Upper lobe of right lung (tissue), 1 donor: ENCODE measurements around the gene PML. TPM values are rescaled to one million over a fixed set of nuclear protein-coding genes. Genes with fewer than 3 reads are reported as not detected.

Source experiments
- ATAC-seq: fragments of 200-7000 bp; cut with Tn5 transposase; one replicate; pipeline ENCODE4 v1.9.1; 2020; ENCODE audit warnings: mild to moderate bottlenecking, moderate library complexity
- DNase-seq: peaks from one replicate; pipeline ENCODE4 v3.0.0-alpha.2; 2020
- H3K27ac ChIP-seq: fragments of 200-600 bp; one replicate; pipeline ENCODE4 v1.8.0; 2022
- H3K27me3 ChIP-seq: fragments of 200-600 bp; one replicate; pipeline ENCODE4 v1.8.0; 2022; ENCODE audit warnings: mild to moderate bottlenecking
- H3K36me3 ChIP-seq: fragments of 200-600 bp; one replicate; pipeline ENCODE4 v1.8.0; 2022
- H3K4me1 ChIP-seq: fragments of 200-600 bp; one replicate; pipeline ENCODE4 v1.8.0; 2022
- H3K4me3 ChIP-seq: fragments of 200-600 bp; one replicate; pipeline ENCODE4 v1.8.0; 2022; ENCODE audit warnings: mild to moderate bottlenecking
- H3K9me3 ChIP-seq: fragments of 200-600 bp; one replicate; pipeline ENCODE4 v1.8.0; 2022
- CTCF ChIP-seq: fragments of 200-600 bp; IDR thresholded peaks from one replicate; pipeline ENCODE4 v1.8.0; 2022; ENCODE audit warnings: antibody characterized with exemption
- intact Hi-C: fragments of 100-400 bp; cut with DNase I; formaldehyde crosslinking; loops from one replicate; pipeline ENCODE4 v1.11.0; 2022
- total RNA-seq: library from RNA; stranded (reverse); fragmentation: NEBNext Ultra II Directional; extraction: Animal tissue kit (Norgen Biotek cat#: 25700); gene quantifications from one replicate; pipeline ENCODE4 v1.2.1, GENCODE V29; 2021
- donor health status: DM: no; HTN: yes; CAD: no; lungs with severe emphysema.

The PML gene
- total RNA-seq, 1 donor from 2014 or later: 82.9 TPM

- no peak for ATAC-seq
- Histone ChIP-seq H3K36me3 (peaks cover 53% of the 10 kb centered on the region), H3K27me3 (no peaks in the 10 kb centered on the region), H3K4me3 (no peak overlapping the region), H3K9me3 (no peaks in the 10 kb centered on the region), H3K4me1 (peaks cover 15% of the 10 kb centered on the region), H3K27ac (no peak overlapping the region)
- intact Hi-C loops: no loop called here
- no peak for DNase-seq
- no peak for TF ChIP-seq CTCF
These were observed 42.9 kb downstream of the PML start for GRCh38 chr15:74037171-74038117.

- no peak for ATAC-seq
- intact Hi-C loops: no loop called here
- peaks cover 50% of the 10 kb centered on the region for H3K36me3 ChIP-seq
These were observed 44.5 kb downstream of the PML start for GRCh38 chr15:74038707-74039655.

GRCh38 chr15:74039656-74040010 is 45.1 kb downstream of the PML start:
- TF ChIP-seq CTCF: no peak
- Histone ChIP-seq H3K36me3 (peaks cover 50% of the 10 kb centered on the region), H3K4me3 (no peak overlapping the region), H3K9me3 (no peaks in the 10 kb centered on the region), H3K27ac (peak overlapping the region; percentile 68), H3K4me1 (peaks cover 26% of the 10 kb centered on the region), H3K27me3 (no peaks in the 10 kb centered on the region)
- ATAC-seq (no peak), DNase-seq (no peak)
- intact Hi-C loops: no loop called here

More at GRCh38 chr15:74038707-74039655, 44.5 kb downstream of the PML start:
- no peak for DNase-seq
- no peaks in the 10 kb centered on the region for H3K9me3 ChIP-seq
- no peak overlapping the region for H3K4me3 ChIP-seq
- no peaks in the 10 kb centered on the region for H3K27me3 ChIP-seq
- H3K27ac ChIP-seq: peak overlapping the region; percentile 68
- H3K4me1 ChIP-seq: peaks cover 22% of the 10 kb centered on the region
- no peak for TF ChIP-seq CTCF

- Histone ChIP-seq H3K27me3 (no peaks in the 10 kb centered on the region), H3K4me1 (peaks cover 27% of the 10 kb centered on the region), H3K27ac (peak overlapping the region; percentile 68), H3K9me3 (no peaks in the 10 kb centered on the region), H3K36me3 (peaks cover 44% of the 10 kb centered on the region), H3K4me3 (no peak overlapping the region)
- ATAC-seq (peak; percentile 1), DNase-seq (no peak)
- intact Hi-C loops: no loop called here
- TF ChIP-seq CTCF: no peak
These were observed 45.8 kb downstream of the PML start for GRCh38 chr15:74040109-74040850.

- ATAC-seq (no peak), DNase-seq (no peak)
- no peak for TF ChIP-seq CTCF
- Histone ChIP-seq H3K36me3 (peaks cover 33% of the 10 kb centered on the region), H3K4me1 (peaks cover 27% of the 10 kb centered on the region), H3K4me3 (no peak overlapping the region), H3K27me3 (no peaks in the 10 kb centered on the region), H3K27ac (peak overlapping the region; percentile 68), H3K9me3 (no peaks in the 10 kb centered on the region)
- intact Hi-C loops: no loop called here
These were observed 46.8 kb downstream of the PML start for GRCh38 chr15:74041311-74041756.
